K562 (cell line): ENCODE measurements around the gene TNF. TPM values are rescaled to one million over a fixed set of nuclear protein-coding genes. Genes with fewer than 3 reads are reported as not detected.
A peak's percentile ranks its signal among the peaks of the same experiment; 100 is the strongest.

Experiments used
- BRF1 ChIP-seq: IDR thresholded peaks from 3 replicates; pipeline ENCODE4 v1.6.1; 2011; ENCODE audit warnings: borderline replicate concordance, mild to moderate bottlenecking; ENCODE audit not compliant: insufficient read length; ENCODE audit errors: extremely low read depth
- CEBPB ChIP-seq: fragments of 450-650 bp; IDR thresholded peaks from 2 replicates; pipeline ENCODE4 v1.6.1; 2016; ENCODE audit warnings: missing genetic modification characterization, missing compliant biosample characterization
- CTCFL ChIP-seq: IDR thresholded peaks from 2 replicates; pipeline ENCODE4 v1.6.1; 2011; ENCODE audit warnings: borderline replicate concordance, low read depth, mild to moderate bottlenecking, moderate library complexity, low read length; ENCODE audit not compliant: insufficient read depth, poor library complexity, severe bottlenecking
- NFIX ChIP-seq: fragments of 250-450 bp; sonication (Bioruptor Pico); IDR thresholded peaks from 2 replicates; pipeline ENCODE4 v1.4.0; 2020; ENCODE audit warnings: low read depth, mild to moderate bottlenecking, moderate library complexity
- PKNOX1 ChIP-seq: fragments of 450-650 bp; IDR thresholded peaks from 2 replicates; pipeline ENCODE4 v1.6.1; 2016
- POLR3G ChIP-seq: IDR thresholded peaks from 2 replicates; pipeline ENCODE4 v1.6.1; 2011; ENCODE audit not compliant: insufficient read length, insufficient replicate concordance; ENCODE audit errors: extremely low read depth
- SIN3B ChIP-seq: fragments of 450-650 bp; IDR thresholded peaks from 2 replicates; pipeline ENCODE4 v1.6.1; 2017; ENCODE audit warnings: low read depth, mild to moderate bottlenecking, moderate library complexity
- SMAD1 ChIP-seq: fragments of 150-350 bp; IDR thresholded peaks from 2 replicates; pipeline ENCODE4 v1.6.1; 2014; ENCODE audit warnings: low read length, low read depth; ENCODE audit not compliant: partially characterized antibody
- SRSF7 ChIP-seq: fragments of 200-400 bp; formaldehyde crosslinking; optimal IDR thresholded peaks from 2 replicates; pipeline ENCODE3; 2017; ENCODE audit warnings: mild to moderate bottlenecking, low read depth, low read length
- ZBTB11 ChIP-seq, 3 experiments: fragments of 200-800 bp in 1 of 3; fragments of 250-450 bp in 1 of 3; fragments of 450-650 bp in 1 of 3; sonication (Bioruptor Pico) in 1 of 3; sonication (Bioruptor generic) in 1 of 3; formaldehyde crosslinking in 1 of 3; IDR thresholded peaks; 2 replicates each; pipeline versions ENCODE4 v1.6.1 to v1.8.0; 2016 to 2022; ENCODE audit warnings: mild to moderate bottlenecking in 2 of 3, missing genetic modification characterization in 2 of 3, missing compliant biosample characterization in 1 of 3, moderate library complexity in 1 of 3
- ZFX ChIP-seq: sonication (generic); formaldehyde crosslinking; IDR thresholded peaks from 2 replicates; pipeline ENCODE4 v1.8.0; 2022; ENCODE audit warnings: mild to moderate bottlenecking, missing genetic modification reagents, moderate library complexity
- ZNF133 ChIP-seq: fragments of 250-450 bp; sonication (Bioruptor Pico); IDR thresholded peaks from 2 replicates; pipeline ENCODE4 v1.4.0; 2020; ENCODE audit warnings: mild to moderate bottlenecking
- ZNF253 ChIP-seq: fragments of 250-450 bp; sonication (Bioruptor Pico); conservative IDR thresholded peaks from 2 replicates; pipeline ENCODE4 v1.6.1; 2021; ENCODE audit warnings: mild to moderate bottlenecking
- ZNF639 ChIP-seq, 2 experiments: fragments of 200-800 bp in 1 of 2; sonication (Bioruptor generic) in 1 of 2; sonication (generic) in 1 of 2; formaldehyde crosslinking in 1 of 2; IDR thresholded peaks in 1 of 2; conservative IDR thresholded peaks in 1 of 2; 2 replicates each; pipeline versions ENCODE4 v1.5.0 to v1.6.1; 2016 to 2020; ENCODE audit warnings: missing compliant biosample characterization in 1 of 2, missing genetic modification characterization in 1 of 2, missing genetic modification reagents in 1 of 2
- ZNF668 ChIP-seq: fragments of 250-450 bp; sonication (Bioruptor Pico); IDR thresholded peaks from 2 replicates; pipeline ENCODE4 v1.8.0; 2022; ENCODE audit warnings: mild to moderate bottlenecking, inconsistent platforms
- ZNF696 ChIP-seq: fragments of 250-450 bp; sonication (Bioruptor Pico); conservative IDR thresholded peaks from 2 replicates; pipeline ENCODE4 v1.4.0; 2020; ENCODE audit warnings: mild to moderate bottlenecking, moderate library complexity
- ZNF764 ChIP-seq: fragments of 250-450 bp; sonication (Bioruptor Pico); IDR thresholded peaks from 2 replicates; pipeline ENCODE4 v1.4.0; 2020; ENCODE audit warnings: low read depth, mild to moderate bottlenecking, moderate library complexity
- ZZZ3 ChIP-seq: fragments of 450-650 bp; IDR thresholded peaks from 2 replicates; pipeline ENCODE4 v1.6.1; 2016; ENCODE audit warnings: antibody characterized with exemption, mild to moderate bottlenecking, moderate library complexity
- polyA plus RNA-seq, 8 experiments: library from polyadenylated mRNA; depleted of rRNA in 4 of 8; stranded (reverse) in 5 of 8; unstranded in 3 of 8; fragments of >200 nt; fragmentation: Nextera tagmentation in 2 of 8; fragmentation: Illumina TruSeq in 1 of 8; extraction: Ambion mirVana in 2 of 8; extraction: Trizol in 1 of 8; gene quantifications; 2 replicates each; pipeline versions ENCODE4 v1.2.1 to v1.2.3, GENCODE V29; 2011 to 2014; ENCODE audit warnings: inconsistent platforms in 1 of 8, missing spikeins in 1 of 8
- total RNA-seq, 7 experiments: library from RNA; depleted of rRNA in 6 of 7; stranded (reverse); fragments of >200 nt in 6 of 7; fragmentation: Illumina TruSeq in 2 of 7; extraction: Trizol in 2 of 7; gene quantifications; 2 replicates each; pipeline versions ENCODE4 v1.2.1 to v1.2.3, GENCODE V29; 2011 to 2021; ENCODE audit warnings: low replicate concordance in 1 of 7

Gene TNF
- total and polyA plus RNA-seq, 9 of the 15 experiments (the other 6 are each of a cell fraction or from before 2014, with no cell fraction given): 0.08 to 0.40 TPM; not detected in 7

GRCh38 chr6:31541658-31542521 lies 33.5 kb upstream of the TNF start, which contains the start of gene DDX39B (continued):
- TF ChIP-seq NFIX: no peak
- TF ChIP-seq BRF1: no peak
- TF ChIP-seq SRSF7: no peak
- no peak for TF ChIP-seq CEBPB
- peak in 1 of 2 experiments; percentile 90; a peak in 2 of 4 replicates for TF ChIP-seq ZNF639 (CRISPR knock-in tag; conservative IDR thresholded peaks at IDR 0.05 in 1 of 2, IDR thresholded peaks at IDR 0.05 in 1 of 2)
- no peak for TF ChIP-seq PKNOX1
- TF ChIP-seq CTCFL: no peak
- 0 out of 2 replicates have a peak, but pooled peaks have one; percentile 37 for TF ChIP-seq ZNF764
- TF ChIP-seq ZNF133 (CRISPR knock-in tag): no peak
- TF ChIP-seq SIN3B: peak; percentile 28; the same call in 1 of the 2 replicates
- TF ChIP-seq ZFX (CRISPR knock-in tag): peak; percentile 100
- TF ChIP-seq ZNF696 (CRISPR knock-in tag): no peak
- peak; percentile 46 to 96 (median 68); a peak in 5 of 6 replicates for TF ChIP-seq ZBTB11 (CRISPR knock-in tag; IDR thresholded peaks at IDR 0.05)
- no peak for TF ChIP-seq ZNF668 (CRISPR knock-in tag)
- no peak for TF ChIP-seq POLR3G
- peak; percentile 100 for TF ChIP-seq ZZZ3
- TF ChIP-seq SMAD1: peak; percentile 81
- no peak for TF ChIP-seq ZNF253
